Stimulated activated CD4-positive, alpha-beta T cell treated with anti-CD3 and anti-CD28 coated beads, Interleukin-1b, Interleukin-23, amount 100 ng/mL, for 1 hour (primary cell): Measurements from ENCODE around the gene SCYGR6.

ENCODE experiments used
- DNase-seq, 2 donors: peaks; one replicate each; pipeline ENCODE4 v3.0.0-alpha.2; 2020; ENCODE audit warnings: low read depth in 2 of 2

Gene SCYGR6

DNA sequence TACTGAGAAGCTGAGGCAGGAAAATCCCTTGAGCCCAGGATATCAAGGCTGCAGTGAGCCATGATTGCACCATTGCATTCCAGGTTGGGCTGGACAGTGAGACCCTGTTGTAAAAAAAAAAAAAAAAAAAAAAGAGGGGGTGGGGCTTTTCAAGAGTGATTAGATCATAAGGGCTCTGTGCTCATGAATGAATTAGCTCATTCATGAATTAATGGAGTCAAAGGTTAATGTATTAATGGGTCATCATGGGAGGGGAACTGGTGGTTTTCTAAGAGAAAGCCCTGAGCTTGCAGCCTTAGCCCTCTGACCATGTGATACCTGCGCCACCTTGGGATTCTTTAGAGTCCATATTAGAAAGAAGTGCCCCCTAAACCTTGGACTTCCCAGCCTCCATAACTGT is 11.3 kb downstream of the SCYGR6 start:
- no peak for DNase-seq

DNA sequence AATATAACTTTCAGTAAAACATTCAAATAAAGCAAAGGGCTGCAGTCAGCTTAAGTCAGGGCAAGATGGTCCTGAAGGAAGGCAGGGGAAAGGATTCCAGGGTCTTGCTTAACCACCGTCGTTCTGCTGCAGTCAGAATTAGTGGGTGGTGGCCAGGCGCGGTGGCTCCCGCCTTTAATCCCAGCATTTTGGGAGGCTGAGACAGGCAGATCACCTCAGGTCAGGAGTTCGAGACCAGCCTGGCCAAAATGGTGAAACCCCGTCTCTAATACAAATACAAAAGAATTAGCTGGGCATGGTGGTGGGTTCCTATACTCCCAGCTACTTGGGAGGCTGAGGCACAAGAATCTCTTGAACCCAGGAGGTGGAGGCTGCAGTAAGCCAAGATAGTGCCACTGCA is 13.6 kb downstream of the SCYGR6 start:
- no peak for DNase-seq

DNA sequence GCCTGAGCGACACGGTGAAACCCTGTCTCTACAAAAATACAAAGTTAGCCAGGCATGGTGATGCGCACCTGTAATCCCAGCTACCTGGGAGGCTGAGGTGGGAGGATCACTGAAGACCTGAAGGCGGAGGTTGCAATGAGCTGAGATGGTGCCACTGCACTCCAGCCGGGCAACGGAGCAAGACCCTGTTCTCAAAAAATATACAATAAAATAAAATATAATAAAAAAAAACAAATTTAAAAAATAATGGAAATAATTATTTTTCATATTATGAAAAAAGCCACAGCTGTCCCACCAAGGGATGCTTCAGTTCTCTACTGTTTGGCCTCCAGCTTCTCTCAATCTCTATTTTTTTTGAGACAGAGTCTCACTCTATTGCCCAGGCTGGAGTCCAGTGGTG is 17.2 kb downstream of the SCYGR6 start:
- no peak for DNase-seq

DNA sequence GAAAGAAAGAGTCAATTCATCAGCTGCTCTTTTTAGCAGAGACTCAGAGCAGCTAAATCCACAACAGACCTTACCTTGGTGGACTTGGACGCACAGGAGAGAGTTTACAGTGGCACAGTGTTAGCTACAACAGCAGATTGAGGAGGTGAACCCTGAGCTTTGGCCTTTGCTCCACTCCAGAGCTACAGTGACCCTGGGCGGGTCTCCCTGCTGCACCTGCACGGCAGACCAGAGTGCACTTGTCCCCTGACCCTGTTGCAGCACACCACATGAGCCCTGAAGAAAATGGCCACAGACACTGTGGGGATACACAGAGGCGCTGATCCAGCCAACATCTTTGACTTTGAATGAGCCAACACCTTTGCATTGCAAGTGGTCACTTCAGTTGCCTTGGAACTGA is 17.7 kb downstream of the SCYGR6 start:
- no peak for DNase-seq

DNA sequence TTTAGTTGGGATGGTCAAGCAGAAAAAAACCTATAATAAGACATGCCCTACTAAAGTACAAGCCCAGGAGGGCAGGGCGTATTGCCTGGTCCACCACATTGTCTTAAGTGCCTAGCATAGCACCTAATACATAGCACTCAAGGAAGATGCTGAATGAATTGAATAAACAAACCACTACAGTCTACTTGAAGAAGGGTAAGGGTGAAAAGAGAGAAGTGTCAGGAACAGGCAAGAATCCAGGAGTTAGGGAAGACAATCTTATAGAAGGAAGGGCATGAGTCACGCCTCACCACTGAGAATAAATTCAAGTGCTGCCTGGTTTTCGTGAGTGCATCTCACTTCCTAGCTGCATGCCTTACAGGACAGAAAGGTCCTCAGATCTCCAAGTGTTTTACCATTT is 20.6 kb downstream of the SCYGR6 start:
- no peak for DNase-seq

DNA sequence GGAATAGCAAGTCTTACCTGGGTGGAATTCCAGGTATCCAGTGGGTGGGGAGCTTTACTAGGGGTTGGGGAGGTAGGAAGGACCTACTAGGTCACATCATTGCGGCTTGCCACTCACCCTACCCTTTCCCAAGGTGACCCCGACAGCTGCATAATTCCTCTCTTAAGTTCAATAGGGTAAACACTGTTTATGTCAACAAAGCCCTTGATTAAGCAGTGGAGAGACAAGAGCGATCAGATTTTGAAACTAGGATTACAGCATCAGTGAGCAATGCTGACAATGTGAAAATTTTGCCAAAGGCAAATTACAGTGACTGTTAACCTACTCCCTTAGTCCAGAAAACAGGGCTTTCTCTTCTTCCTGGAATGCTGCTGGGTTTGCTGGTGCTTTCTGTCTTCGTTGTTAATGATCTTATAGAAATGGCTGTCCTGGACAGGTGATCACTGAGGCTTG is 21.3 kb downstream of the SCYGR6 start:
- no peak for DNase-seq

DNA sequence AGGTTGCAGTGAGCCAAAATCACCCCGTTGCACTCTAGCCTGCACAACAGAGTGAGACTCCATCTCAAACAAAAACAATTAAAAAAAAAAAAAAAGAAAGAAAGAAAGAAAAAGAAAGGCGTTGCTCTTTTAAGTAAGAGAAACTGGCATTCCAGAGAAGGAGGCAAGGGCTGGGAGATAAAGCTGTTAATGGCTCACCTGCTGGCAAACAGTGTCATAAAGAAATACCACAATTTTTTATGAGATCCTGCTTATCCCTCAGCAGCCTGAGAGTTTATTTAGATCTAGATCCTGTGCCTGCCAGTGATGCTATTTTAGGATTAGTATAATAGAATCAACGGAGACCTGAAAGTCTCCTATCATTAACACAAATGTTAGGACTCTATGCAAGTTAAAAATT is 23.0 kb downstream of the SCYGR6 start:
- no peak for DNase-seq

DNA sequence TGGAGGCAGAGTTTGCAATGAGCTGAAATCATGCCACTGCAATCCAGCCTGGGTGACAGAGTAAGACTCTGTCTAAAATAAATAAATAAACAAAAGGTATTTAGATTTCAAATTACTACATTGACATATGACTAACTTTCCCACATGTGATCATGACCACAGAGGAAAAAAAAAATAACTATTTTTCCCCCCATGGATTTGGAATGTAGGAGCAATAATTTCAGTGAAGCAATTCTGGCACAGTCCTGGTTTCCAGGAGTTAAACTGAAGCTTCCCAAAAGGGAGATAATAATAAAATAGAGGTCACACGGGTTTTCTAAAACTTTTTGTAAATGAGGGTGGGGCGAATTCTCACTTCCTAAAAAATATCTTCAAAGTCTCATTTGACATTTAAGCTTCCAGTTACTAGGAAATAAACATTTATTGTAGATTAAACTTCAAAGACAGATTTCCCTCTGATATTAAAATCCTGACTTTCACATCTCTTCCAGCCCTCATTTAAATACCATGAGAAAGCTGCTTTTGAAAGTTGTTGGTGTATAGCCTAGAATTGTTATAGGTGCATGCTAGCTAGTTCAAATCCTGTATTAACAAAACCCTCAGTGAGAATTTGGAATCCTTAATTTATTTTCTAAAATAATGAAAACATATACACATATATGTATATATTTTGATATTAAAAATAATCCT is 27.4 kb downstream of the SCYGR6 start:
- no peak for DNase-seq

DNA sequence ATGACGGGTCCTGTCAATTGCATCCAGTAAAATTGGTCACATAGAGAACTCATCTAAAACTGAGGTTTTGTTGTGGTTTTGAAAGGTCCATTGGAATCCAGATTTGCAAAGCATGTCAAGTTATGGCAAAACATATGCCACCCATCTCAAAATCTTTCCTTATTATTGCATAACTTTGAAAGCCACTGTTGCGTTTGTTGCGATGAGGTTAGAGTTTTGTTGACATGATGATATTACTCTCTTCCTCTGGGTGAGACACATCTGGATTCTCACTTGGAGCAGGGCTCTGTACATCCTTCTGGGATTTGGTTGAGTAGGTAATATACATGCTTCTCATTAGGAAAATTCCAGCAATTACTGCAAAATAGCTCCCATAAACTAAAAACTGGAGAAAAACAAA is 37.4 kb downstream of the SCYGR6 start:
- DNase-seq: no peak

DNA sequence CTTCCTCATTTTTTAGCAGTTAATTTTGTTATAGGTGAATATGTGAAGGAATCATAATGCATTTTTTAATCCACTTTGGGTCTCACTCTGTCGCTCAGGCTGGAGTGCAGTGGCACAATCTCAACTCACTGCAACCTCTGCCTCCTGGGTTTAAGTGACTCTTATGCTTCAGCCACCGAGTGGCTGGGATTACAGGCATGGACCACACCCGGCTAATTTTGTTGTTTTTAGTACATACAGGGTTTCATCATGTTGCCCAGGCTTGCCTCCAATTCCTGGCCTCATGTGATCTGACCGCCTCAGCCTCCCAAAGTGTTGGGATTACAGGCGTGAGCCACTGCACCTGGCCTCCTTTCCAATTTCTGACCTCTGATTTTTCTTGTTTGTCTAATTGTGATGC is 40.3 kb downstream of the SCYGR6 start:
- DNase-seq: no peak

DNA sequence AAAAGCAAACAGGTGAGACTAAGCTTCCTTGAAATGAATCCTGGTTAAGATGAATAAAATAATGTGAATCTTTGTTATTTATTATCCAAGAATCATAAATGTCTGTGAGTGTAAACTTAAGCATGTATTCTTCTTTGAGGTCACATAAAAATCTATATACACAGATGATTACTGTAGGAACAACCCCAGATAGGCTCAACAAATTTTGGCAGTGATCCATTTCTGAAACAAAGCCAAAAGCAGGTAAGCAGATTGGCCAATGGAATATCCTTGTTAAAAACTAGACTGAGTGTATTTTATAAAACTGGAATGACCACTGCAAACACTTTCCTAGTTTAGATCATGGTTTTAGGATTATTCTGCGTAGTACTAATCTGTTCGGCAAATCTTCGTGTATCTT is 46.6 kb downstream of the SCYGR6 start:
- no peak for DNase-seq

DNA sequence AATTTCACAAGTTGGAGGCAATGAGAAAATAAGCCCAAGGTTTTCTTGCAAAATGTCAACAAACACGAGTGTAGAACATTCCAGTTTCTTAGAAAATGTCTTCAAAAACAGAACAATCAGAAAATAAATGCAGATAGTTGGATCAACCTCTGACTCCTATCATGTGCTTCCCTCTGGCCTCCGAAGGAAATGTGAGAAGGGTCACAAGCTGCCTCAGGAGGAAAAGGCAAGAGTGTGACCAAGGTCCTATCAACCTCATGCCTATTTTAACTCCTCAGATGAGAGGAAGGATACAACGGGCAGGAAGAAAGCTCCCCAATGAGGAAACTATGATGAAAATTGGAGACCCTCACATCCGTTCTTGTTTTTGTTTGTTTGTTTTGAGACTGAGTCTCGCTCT is 50.1 kb downstream of the SCYGR6 start:
- DNase-seq: no peak
